ENCODE measurements around the gene NELL1.

The NELL1 gene

DNA sequence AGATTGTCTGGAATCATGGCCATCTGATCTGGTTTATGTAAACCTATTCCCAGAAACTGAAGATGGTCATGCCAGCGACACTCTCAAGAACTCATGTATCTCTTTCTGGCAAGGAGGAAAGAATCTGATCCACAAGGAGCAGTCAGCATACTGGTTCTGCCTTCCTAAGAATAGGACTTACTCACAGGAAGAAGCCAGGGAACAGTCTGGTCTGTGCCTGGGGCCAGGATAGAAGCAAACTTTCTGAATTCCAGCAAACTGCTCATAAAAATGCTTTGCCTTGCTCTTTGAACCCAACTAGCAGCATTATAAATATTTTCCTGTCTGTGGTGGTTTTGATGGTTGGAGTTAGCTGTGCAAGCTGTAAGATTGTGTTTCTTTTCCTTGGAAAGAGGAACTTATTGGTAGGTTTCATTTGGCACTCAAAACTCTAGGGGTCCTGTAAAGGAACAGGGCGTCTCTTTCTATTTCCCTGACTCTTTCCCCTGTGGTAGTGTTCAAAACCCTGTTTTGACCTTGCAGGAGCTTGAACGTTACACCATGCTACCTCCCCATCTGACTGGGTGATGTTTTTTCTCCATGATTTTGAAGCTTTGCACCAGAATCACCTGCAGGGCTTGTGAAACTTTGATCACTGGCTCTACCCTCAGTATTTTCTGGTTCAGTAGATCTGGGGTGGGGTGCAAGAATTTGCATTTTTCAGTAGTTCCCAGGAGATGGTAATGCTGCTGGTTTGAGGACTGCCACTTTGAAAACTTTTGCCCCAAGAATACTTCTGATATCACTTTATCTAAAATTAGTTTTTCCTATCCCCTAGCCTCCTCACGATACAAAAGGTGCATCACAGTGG, 895.7 kb downstream of the NELL1 start:
- DNase-seq (ENCODE audit: low read depth), result no peak

- DNase-seq (ENCODE audit: low read depth), result no peak
These were observed 897.2 kb downstream of the NELL1 start for GRCh38 chr11:21566521-21567117.

- no peak for DNase-seq (ENCODE audit: low read depth)
These were observed 898.4 kb downstream of the NELL1 start for GRCh38 chr11:21567645-21568290.

- no peak for DNase-seq (ENCODE audit: low read depth)
These were observed 902.8 kb downstream of the NELL1 start for GRCh38 chr11:21572210-21572609.

DNA sequence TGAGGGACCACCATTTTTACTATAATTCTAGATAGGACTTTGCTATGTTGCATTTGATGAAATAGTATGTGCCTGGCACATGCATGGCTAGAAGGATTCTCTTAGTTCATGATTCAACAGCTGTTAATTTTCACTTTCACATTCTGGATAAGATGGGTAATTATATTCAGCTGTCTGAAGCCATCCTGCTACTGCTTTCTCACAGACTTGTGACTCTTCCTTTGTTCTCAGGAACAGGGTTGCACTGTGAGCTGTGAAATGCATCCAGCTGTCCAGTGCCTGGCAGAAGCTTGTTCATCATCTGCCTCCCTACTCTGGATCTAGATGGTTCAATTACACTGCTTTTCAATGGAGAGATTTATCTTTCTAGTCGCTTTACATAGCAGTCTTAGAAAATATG, 913.4 kb downstream of the NELL1 start:
- DNase-seq (ENCODE audit: low read depth), result no peak

GRCh38 chr11:21588754-21589153, 919.4 kb downstream of the NELL1 start:
- DNase-seq (ENCODE audit: low read depth), result no peak

GRCh38 chr11:21602699-21603098, 933.3 kb downstream of the NELL1 start:
- DNase-seq (ENCODE audit: low read depth), result no peak

DNA sequence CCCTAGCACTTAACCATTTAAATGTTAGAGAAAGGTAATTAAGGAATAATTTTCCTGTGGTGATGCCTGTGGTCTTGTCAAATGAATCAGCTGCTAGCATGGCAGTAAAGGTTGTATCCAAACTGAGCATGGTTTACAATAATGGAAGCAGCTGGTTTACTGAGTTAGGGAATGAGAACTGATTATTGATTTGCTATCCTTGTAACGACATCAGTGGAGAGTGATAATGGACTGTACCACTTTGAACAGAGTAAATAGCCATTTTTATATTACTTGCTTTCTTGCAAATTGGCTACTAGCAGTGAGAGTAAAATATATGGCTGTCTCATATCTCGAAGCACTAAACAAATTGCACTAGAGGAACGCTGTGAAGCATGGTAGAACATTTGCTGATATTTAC, 934.5 kb downstream of the NELL1 start:
- DNase-seq (ENCODE audit: low read depth), result no peak

DNA sequence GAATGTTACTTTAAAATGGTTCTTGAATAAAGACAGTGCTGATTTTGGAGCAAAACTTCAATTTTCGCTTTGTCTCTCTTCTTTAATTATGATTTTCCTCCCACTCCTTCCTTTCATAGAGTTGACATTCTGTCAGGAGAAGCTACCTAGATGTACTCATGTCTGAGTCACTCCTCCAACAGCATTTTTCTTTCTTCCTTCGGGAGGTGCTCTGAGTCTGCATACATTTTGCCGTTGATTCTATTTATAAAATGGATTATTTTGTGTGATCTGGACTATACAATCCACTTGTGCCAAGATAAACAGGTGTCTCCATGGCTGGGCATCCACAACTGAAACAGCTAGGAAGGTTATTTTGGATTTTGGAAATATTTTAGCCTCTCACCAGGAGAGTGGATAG, 935.2 kb downstream of the NELL1 start:
- no peak for DNase-seq (ENCODE audit: low read depth)

- DNase-seq (ENCODE audit: low read depth), result no peak
These were observed 942.9 kb downstream of the NELL1 start for GRCh38 chr11:21612326-21612725.

GRCh38 chr11:21614961-21615360, 945.6 kb downstream of the NELL1 start:
- DNase-seq (ENCODE audit: low read depth), result no peak

GRCh38 chr11:21615955-21616371, 946.6 kb downstream of the NELL1 start:
- no peak for DNase-seq (ENCODE audit: low read depth)

DNA sequence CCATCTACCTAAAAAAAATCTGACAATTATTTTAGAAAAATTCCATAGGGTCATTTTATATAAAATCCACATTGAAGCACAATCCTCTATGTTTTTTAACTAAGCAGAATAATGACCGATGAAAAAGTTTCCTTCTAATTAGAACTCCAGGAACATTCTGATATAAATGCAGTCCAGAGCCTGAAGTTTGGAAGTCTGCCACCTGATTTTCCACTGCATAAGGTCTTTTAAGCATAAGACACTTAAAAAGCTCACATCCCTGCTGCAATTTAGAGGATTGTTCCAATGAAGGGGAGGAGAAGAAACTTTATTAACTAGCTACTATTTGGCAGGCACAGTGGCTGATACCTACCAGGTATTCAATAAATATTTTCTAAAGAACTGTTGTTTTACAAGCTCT, 953.2 kb downstream of the NELL1 start:
- DNase-seq (ENCODE audit: low read depth), result no peak

DNA sequence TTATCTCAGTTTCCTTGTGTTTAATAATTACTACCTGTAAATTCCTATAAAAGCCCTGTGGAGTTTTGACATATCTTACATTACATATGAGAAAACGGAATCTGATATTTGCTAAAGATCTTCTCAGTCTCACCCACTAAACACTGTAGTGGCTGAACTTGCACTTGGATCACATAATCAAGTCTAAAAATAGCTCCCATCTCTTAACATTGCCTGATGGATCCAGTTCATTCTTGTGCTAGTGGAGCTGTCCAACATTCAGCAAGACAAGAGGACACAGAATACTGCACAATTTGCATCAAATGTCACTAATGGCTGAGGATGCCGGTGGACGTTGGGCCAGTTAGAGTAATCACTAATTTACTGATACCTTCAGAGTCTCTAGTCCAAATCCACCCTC, 953.6 kb downstream of the NELL1 start:
- DNase-seq (ENCODE audit: low read depth), result no peak

Measured in fibroblast of the conjunctiva (primary cell).